Measurements from ENCODE around the gene PPIG. TPM values are rescaled to one million over a fixed set of nuclear protein-coding genes. Genes with fewer than 3 reads are reported as not detected.
A peak's percentile ranks its signal among the peaks of the same experiment; 100 is the strongest.
"Not testable (repeated sequence)": the region's sequence is repeated elsewhere in the genome, so short reads cannot be mapped to it uniquely, and the experiment has no call there.

Gene PPIG
- total RNA-seq (2014; rRNA removed; shearing (Covaris generic); ENCODE audit: low replicate concordance): 18.2 and 23.4 TPM in 2 replicates

- DNase-seq: peak; percentile 88
- peak within 1 kb of the TSS; percentile 88 for H3K4me3 ChIP-seq
- H3K36me3 ChIP-seq: peaks cover 9% of the 10 kb centered on the region
- peaks cover 5% of the 10 kb centered on the region; the same call in 1 of the 2 replicates for H3K9me3 ChIP-seq
- no peaks in the 10 kb centered on the region for H3K27me3 ChIP-seq
Observed at GRCh38 chr2:169584005-169584877, at the start of gene PPIG. PPIG (plus strand) TSS chr2:169584351; CDS start chr2:169604042, 19,691 bp downstream.

GRCh38 chr2:169539460-169539859, 44.7 kb upstream of the PPIG start:
- H3K27me3 ChIP-seq, DNase-seq, H3K36me3 ChIP-seq, H3K4me3 ChIP-seq, H3K9me3 ChIP-seq: not testable (repeated sequence)

- no peaks in the 10 kb centered on the region for H3K27me3 ChIP-seq
- peaks cover 8% of the 10 kb centered on the region for H3K36me3 ChIP-seq
- DNase-seq: no peak
- no peak overlapping the region for H3K4me3 ChIP-seq
- H3K9me3 ChIP-seq: no peaks in the 10 kb centered on the region
Observed at GRCh38 chr2:169540146-169540545, 44.0 kb upstream of the PPIG start.

DNA sequence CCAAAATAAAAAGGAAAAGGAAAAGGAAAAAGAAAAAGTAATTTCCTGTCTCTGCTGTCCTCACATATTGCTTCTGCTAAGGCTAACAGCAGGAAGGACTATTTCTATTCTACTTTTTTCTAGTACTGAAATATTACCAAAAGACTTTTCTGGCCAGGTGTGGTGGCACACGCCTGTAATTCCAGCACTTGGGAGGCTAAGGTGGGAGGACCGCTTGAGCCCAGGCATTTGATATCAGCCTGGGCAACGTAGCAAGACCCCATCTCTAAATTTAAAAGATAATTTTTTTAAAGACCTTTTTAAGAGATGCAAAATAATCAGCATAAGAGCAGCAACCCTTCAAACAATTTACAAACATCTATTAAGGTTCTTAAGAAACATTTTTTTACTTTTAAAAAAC, 41.7 kb upstream of the PPIG start:
- no peak for DNase-seq
- H3K9me3 ChIP-seq: no peaks in the 10 kb centered on the region
- no peak overlapping the region for H3K4me3 ChIP-seq
- H3K36me3 ChIP-seq: peaks cover 14% of the 10 kb centered on the region
- no peaks in the 10 kb centered on the region for H3K27me3 ChIP-seq

DNA sequence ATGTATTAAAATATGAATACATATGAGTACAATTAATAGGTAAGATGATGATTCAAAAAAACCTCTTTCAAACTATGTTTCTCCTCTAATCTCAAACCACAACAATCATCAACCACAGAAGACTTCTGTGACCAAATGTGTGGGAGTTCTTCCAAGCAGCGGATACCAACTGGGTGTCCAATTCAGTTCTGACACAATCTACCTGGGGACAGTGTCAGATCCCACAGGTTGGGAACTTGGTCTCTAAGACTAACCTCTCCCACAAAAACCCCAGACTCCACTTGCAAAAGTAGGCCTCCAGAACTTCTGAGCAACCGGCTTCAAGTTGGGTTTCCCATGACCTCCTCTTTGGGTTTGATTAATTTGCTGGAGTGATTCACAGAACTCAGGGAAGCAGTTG, 37.4 kb upstream of the PPIG start:
- Histone ChIP-seq H3K27me3 (no peaks in the 10 kb centered on the region), H3K36me3 (peaks cover 11% of the 10 kb centered on the region), H3K9me3 (no peaks in the 10 kb centered on the region), H3K4me3 (no peak overlapping the region)
- no peak for DNase-seq

DNA sequence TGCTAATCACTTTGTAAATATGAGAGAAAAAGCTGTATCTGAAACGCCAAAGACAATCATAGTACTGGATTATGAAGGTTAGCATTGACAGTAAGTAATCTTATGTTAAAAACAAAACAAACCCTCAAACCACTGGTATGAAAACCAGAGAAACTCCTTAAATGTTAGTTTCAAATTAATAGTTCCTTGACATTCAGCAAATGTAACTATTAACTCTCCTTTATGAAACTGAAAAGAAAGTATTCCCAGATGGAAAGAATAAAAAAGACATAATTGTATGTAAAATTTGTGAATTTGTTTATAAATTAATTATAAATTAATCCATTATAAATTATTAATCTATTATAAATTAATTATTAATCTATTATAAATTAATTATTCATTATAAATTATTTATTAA, 22.8 kb upstream of the PPIG start:
- H3K27me3 ChIP-seq: no peaks in the 10 kb centered on the region
- peaks cover 23% of the 10 kb centered on the region for H3K36me3 ChIP-seq
- no peak overlapping the region for H3K4me3 ChIP-seq
- H3K9me3 ChIP-seq: no peaks in the 10 kb centered on the region
- no peak for DNase-seq

DNA sequence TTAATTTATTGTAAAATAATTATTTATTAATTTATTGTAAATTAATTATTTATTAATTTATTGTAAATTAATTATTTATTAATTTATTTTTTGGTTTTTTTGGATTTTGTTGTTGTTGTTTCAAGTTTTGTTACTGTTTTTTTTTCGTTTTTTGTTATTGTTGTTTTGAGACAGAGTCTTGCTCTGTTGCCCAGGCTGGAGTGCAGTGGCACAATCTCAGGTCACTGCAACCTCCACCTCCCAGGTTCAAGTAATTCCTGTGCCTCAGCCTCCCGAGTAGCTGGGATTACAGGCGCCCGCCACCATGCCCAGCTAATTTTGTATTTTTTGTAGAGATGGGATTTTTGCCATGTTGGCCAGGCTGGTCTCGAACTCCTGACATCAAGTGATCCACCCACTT, 22.1 kb upstream of the PPIG start:
- H3K36me3 ChIP-seq: peaks cover 23% of the 10 kb centered on the region
- H3K4me3 ChIP-seq, H3K27me3 ChIP-seq, DNase-seq, H3K9me3 ChIP-seq: not testable (repeated sequence)

DNA sequence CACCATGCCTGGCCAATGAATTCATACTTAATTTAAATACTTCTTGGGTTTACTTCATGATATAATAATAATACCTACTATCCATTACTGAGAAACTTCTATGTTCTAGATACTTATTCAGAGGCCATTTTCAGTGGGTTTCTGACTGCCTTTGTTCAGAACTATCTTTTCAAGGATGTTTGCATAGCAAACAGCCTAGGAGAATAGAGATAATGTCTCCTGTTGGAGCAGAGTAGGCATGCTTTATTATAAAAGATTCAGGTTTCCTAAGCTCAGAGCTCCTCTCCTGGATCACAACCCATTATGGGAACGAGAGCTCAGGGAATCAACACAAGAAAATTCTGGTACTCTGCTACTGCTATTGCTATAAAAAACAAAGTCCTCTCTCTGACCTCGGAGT, 21.6 kb upstream of the PPIG start:
- no peak for DNase-seq
- Histone ChIP-seq H3K36me3 (peaks cover 23% of the 10 kb centered on the region), H3K9me3 (no peaks in the 10 kb centered on the region), H3K4me3 (no peak overlapping the region), H3K27me3 (no peaks in the 10 kb centered on the region)

DNA sequence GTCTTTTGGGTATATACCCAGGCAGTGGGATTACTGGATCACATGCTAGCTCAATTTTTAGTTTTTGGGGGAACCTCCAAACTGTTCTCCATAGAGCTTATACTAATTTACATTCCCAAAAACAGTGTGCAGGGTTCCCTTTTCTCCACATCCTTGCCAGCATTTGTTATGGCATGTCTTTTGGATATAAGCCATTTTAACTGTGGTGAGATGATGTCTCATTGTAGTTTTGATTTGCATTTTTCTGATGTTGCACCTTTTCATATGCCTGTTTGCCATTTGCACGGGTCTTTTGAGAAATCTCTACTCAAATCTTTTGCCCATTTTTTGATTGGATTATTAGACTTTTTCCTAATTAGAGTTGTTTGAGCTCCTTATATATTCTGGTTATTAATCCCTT, 18.5 kb upstream of the PPIG start:
- H3K27me3 ChIP-seq: no peaks in the 10 kb centered on the region
- no peaks in the 10 kb centered on the region for H3K9me3 ChIP-seq
- H3K36me3 ChIP-seq: peaks cover 25% of the 10 kb centered on the region
- DNase-seq: no peak
- H3K4me3 ChIP-seq: no peak overlapping the region

DNA sequence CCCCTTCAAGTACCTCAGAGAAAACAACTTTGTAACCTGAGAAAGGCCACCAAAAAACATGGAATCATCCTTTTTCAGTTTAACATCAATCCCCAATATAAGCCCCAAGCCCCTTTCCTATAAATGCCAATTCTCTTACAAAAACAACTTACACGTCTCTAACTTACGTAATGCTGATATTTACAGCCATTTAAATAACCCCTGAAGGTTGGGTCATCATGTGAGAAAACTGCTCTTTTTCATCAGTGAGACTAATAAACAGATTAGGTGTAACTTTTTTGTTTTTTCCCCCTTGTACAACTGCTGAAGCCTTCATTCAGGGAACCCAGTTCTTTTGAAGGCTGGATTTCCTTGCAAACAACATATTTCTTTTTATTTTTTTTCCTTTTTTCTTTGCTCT, 14.2 kb upstream of the PPIG start:
- H3K4me3 ChIP-seq: no peak overlapping the region
- DNase-seq: no peak
- H3K9me3 ChIP-seq: no peaks in the 10 kb centered on the region
- peaks cover 14% of the 10 kb centered on the region for H3K36me3 ChIP-seq
- H3K27me3 ChIP-seq: no peaks in the 10 kb centered on the region

GRCh38 chr2:169570752-169571151, 13.4 kb upstream of the PPIG start:
- H3K36me3 ChIP-seq, H3K4me3 ChIP-seq, DNase-seq, H3K9me3 ChIP-seq, H3K27me3 ChIP-seq: not testable (repeated sequence)

DNA sequence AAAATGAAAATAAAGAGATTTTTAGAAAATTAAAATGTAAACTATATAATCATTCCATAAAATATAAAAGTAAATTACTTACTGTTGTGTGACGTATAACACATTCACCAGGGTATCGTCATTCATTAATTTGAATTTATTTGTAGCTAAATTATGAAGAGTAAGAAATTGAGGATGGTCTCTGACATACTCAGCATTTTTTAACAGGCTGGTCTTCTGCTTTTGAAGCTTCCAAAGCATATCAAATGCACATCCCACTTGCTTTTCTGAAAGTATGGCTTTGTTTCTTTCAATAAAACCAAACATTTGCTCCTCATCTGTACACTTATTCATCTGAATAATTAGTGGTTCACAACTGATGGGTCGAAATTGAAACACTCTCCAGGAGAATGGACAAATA, 12.6 kb upstream of the PPIG start:
- DNase-seq: no peak
- H3K9me3 ChIP-seq: no peaks in the 10 kb centered on the region

GRCh38 chr2:169572189-169572588, 12.0 kb upstream of the PPIG start:
- Histone ChIP-seq H3K27me3 (no peaks in the 10 kb centered on the region), H3K9me3 (no peaks in the 10 kb centered on the region), H3K36me3 (peaks cover 7% of the 10 kb centered on the region), H3K4me3 (peak overlapping the region; percentile 78)
- DNase-seq: no peak

More for the DNA sequence above, 12.6 kb upstream of the PPIG start:
- H3K27me3 ChIP-seq: no peaks in the 10 kb centered on the region
- H3K36me3 ChIP-seq: peaks cover 7% of the 10 kb centered on the region
- H3K4me3 ChIP-seq: no peak overlapping the region

DNA sequence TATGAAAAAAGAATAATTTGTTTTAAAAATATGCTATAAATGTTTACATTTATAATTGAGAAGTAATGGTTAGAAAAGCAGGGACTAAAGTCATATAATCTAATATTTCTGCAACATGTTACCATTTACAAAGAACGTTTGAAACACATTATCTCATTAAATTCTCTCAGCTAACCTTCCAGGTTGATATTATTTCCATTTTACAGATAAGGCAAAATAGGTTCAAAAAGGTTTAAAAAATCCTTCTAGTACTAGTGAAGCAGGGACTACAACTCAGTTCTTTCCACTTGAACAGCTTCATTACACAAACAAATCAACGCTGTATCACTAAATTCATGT, 11.4 kb upstream of the PPIG start:
- Histone ChIP-seq H3K9me3 (no peaks in the 10 kb centered on the region), H3K4me3 (peak overlapping the region; percentile 78), H3K27me3 (no peaks in the 10 kb centered on the region), H3K36me3 (peaks cover 7% of the 10 kb centered on the region)
- no peak for DNase-seq

- H3K9me3 ChIP-seq: no peaks in the 10 kb centered on the region
- H3K27me3 ChIP-seq: no peaks in the 10 kb centered on the region
- peak within 1 kb of the TSS; percentile 78 for H3K4me3 ChIP-seq
- peak; percentile 91 for DNase-seq
- peaks cover 4% of the 10 kb centered on the region for H3K36me3 ChIP-seq
Observed at GRCh38 chr2:169573160-169573973, 10.8 kb upstream of the PPIG start, which contains the start of gene FASTKD1. FASTKD1 (minus strand) TSS chr2:169573865; CDS start chr2:169572029, 1,836 bp downstream.

DNA sequence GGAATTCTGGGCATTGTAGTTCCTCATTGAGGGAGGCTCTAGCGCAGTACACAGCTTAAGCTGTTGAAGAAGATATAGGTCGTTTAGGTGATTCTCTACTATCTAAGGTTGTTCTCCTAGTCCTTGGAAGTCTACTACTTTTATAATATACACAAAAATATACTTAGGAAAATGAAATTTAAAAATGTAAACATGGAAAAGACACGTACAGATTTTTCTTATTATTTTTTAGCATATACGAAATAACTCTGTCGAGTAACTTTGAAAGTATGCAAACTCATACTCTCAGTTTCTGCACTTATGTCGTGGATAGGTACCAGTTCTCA, 10.2 kb upstream of the PPIG start:
- Histone ChIP-seq H3K36me3 (peaks cover 3% of the 10 kb centered on the region), H3K27me3 (no peaks in the 10 kb centered on the region), H3K9me3 (no peaks in the 10 kb centered on the region), H3K4me3 (peak overlapping the region; percentile 78)
- no peak for DNase-seq

- not testable (repeated sequence) for H3K27me3 ChIP-seq, H3K4me3 ChIP-seq, H3K9me3 ChIP-seq, DNase-seq, H3K36me3 ChIP-seq
Observed at GRCh38 chr2:169574539-169574938, 9.6 kb upstream of the PPIG start.
